Activated CD8-positive, alpha-beta memory T cell treated with anti-CD3 and anti-CD28 coated beads, Interleukin-2, amount 50 U/mL, for 48 hours (primary cell): Measurements from ENCODE around the gene FAM168B.
A peak's percentile ranks its signal among the peaks of the same experiment; 100 is the strongest.

Source experiments
- DNase-seq: peaks from one replicate; pipeline ENCODE4 v3.0.0-alpha.2; 2020

FAM168B gene

GRCh38 chr2:131055169-131056065 is 37.8 kb downstream of the FAM168B start:
- DNase-seq: no peak

- no peak for DNase-seq
Observed at GRCh38 chr2:131054488-131054887, 38.8 kb downstream of the FAM168B start.

- no peak for DNase-seq
Observed at GRCh38 chr2:131052741-131053263, 40.5 kb downstream of the FAM168B start.

GRCh38 chr2:131050896-131051295 is 42.4 kb downstream of the FAM168B start:
- no peak for DNase-seq

GRCh38 chr2:131049150-131049718 is 44.0 kb downstream of the FAM168B start:
- no peak for DNase-seq

- no peak for DNase-seq
Observed at GRCh38 chr2:131048641-131049040, 44.6 kb downstream of the FAM168B start.

- no peak for DNase-seq
Observed at GRCh38 chr2:131047920-131048560, 45.2 kb downstream of the FAM168B start.

- DNase-seq: peak; percentile 47
Observed at GRCh38 chr2:131046918-131047652, 46.2 kb downstream of the FAM168B start.

GRCh38 chr2:131046028-131046917 is 47.0 kb downstream of the FAM168B start:
- DNase-seq: peak; percentile 50

GRCh38 chr2:131045286-131046027 is 47.8 kb downstream of the FAM168B start:
- peak; percentile 50 for DNase-seq

- DNase-seq: peak; percentile 46
Observed at GRCh38 chr2:131044757-131045150, 48.5 kb downstream of the FAM168B start.

- no peak for DNase-seq
Observed at GRCh38 chr2:131044075-131044756, 49.0 kb downstream of the FAM168B start.

GRCh38 chr2:131043199-131044074 is 49.8 kb downstream of the FAM168B start:
- no peak for DNase-seq

GRCh38 chr2:131042148-131042775 is 51.0 kb downstream of the FAM168B start:
- no peak for DNase-seq

GRCh38 chr2:131041402-131042147 is 51.7 kb downstream of the FAM168B start:
- DNase-seq: no peak

- DNase-seq: no peak
Observed at GRCh38 chr2:131040661-131041401, 52.4 kb downstream of the FAM168B start.

- DNase-seq: no peak
Observed at GRCh38 chr2:131039908-131040660, 53.2 kb downstream of the FAM168B start.
